Measurements from ENCODE around the gene CCL15. TPM values are rescaled to one million over a fixed set of nuclear protein-coding genes. Genes with fewer than 3 reads are reported as not detected.

Gene CCL15
- total RNA-seq, 1 donor from 2014 or later: not detected

- H3K27ac Mint-ChIP-seq (ENCODE audit: unreplicated experiment): no peak overlapping the region
- peaks cover 9% of the 10 kb centered on the region for H3K27me3 Mint-ChIP-seq (ENCODE audit: unreplicated experiment)
- no peaks in the 10 kb centered on the region for H3K36me3 Mint-ChIP-seq (ENCODE audit: unreplicated experiment)
- no peak for DNase-seq (ENCODE audit: extremely low spot score, unreplicated experiment)
- TF ChIP-seq CTCF (IDR thresholded peaks at IDR 0.05): no peak
- no peak overlapping the region for H3K4me3 Mint-ChIP-seq (ENCODE audit: unreplicated experiment)
- H3K4me1 Mint-ChIP-seq (ENCODE audit: unreplicated experiment): peaks cover 3% of the 10 kb centered on the region
- no peaks in the 10 kb centered on the region for H3K9me3 Mint-ChIP-seq (ENCODE audit: unreplicated experiment)
Observed at GRCh38 chr17:35973333-35974260, 27.8 kb downstream of the CCL15 start.

- Mint-ChIP-seq H3K36me3 (ENCODE audit: unreplicated experiment) (no peaks in the 10 kb centered on the region), H3K4me1 (ENCODE audit: unreplicated experiment) (peaks cover 3% of the 10 kb centered on the region), H3K27ac (ENCODE audit: unreplicated experiment) (no peak overlapping the region), H3K4me3 (ENCODE audit: unreplicated experiment) (no peak overlapping the region), H3K9me3 (ENCODE audit: unreplicated experiment) (no peaks in the 10 kb centered on the region), H3K27me3 (ENCODE audit: unreplicated experiment) (peaks cover 11% of the 10 kb centered on the region)
- DNase-seq (ENCODE audit: extremely low spot score, unreplicated experiment): no peak
- no peak for TF ChIP-seq CTCF (IDR thresholded peaks at IDR 0.05)
Observed at GRCh38 chr17:35972945-35973332, 28.4 kb downstream of the CCL15 start.

- no peak overlapping the region for H3K27ac Mint-ChIP-seq (ENCODE audit: unreplicated experiment)
- H3K4me1 Mint-ChIP-seq (ENCODE audit: unreplicated experiment): peaks cover 3% of the 10 kb centered on the region
- peaks cover 12% of the 10 kb centered on the region for H3K27me3 Mint-ChIP-seq (ENCODE audit: unreplicated experiment)
- no peak for TF ChIP-seq CTCF (IDR thresholded peaks at IDR 0.05)
- DNase-seq (ENCODE audit: extremely low spot score, unreplicated experiment): no peak
- no peaks in the 10 kb centered on the region for H3K36me3 Mint-ChIP-seq (ENCODE audit: unreplicated experiment)
- no peaks in the 10 kb centered on the region for H3K9me3 Mint-ChIP-seq (ENCODE audit: unreplicated experiment)
- H3K4me3 Mint-ChIP-seq (ENCODE audit: unreplicated experiment): no peak overlapping the region
Observed at GRCh38 chr17:35972535-35972934, 28.8 kb downstream of the CCL15 start.

- DNase-seq (ENCODE audit: extremely low spot score, unreplicated experiment): no peak
- Mint-ChIP-seq H3K36me3 (ENCODE audit: unreplicated experiment) (no peaks in the 10 kb centered on the region), H3K4me1 (ENCODE audit: unreplicated experiment) (peaks cover 3% of the 10 kb centered on the region), H3K9me3 (ENCODE audit: unreplicated experiment) (no peaks in the 10 kb centered on the region), H3K27ac (ENCODE audit: unreplicated experiment) (no peak overlapping the region), H3K27me3 (ENCODE audit: unreplicated experiment) (peaks cover 12% of the 10 kb centered on the region), H3K4me3 (ENCODE audit: unreplicated experiment) (no peak overlapping the region)
- no peak for TF ChIP-seq CTCF (IDR thresholded peaks at IDR 0.05)
Observed at GRCh38 chr17:35972066-35972465, 29.3 kb downstream of the CCL15 start.

- Mint-ChIP-seq H3K27ac (ENCODE audit: unreplicated experiment) (no peak overlapping the region), H3K4me1 (ENCODE audit: unreplicated experiment) (peaks cover 3% of the 10 kb centered on the region)
- DNase-seq (ENCODE audit: extremely low spot score, unreplicated experiment): no peak
Observed at GRCh38 chr17:35969558-35970380, 31.6 kb downstream of the CCL15 start.

More at GRCh38 chr17:35969558-35970380, 31.6 kb downstream of the CCL15 start:
- Mint-ChIP-seq H3K4me3 (ENCODE audit: unreplicated experiment) (no peak overlapping the region), H3K27me3 (ENCODE audit: unreplicated experiment) (peaks cover 22% of the 10 kb centered on the region), H3K9me3 (ENCODE audit: unreplicated experiment) (no peaks in the 10 kb centered on the region), H3K36me3 (ENCODE audit: unreplicated experiment) (no peaks in the 10 kb centered on the region)
- TF ChIP-seq CTCF (IDR thresholded peaks at IDR 0.05): peak; percentile 85
